ENCODE data around the gene UBE4B. TPM values are rescaled to one million over a fixed set of nuclear protein-coding genes. Genes with fewer than 3 reads are reported as not detected.
A peak's percentile ranks its signal among the peaks of the same experiment; 100 is the strongest.

Gene UBE4B
- polyA plus RNA-seq (2011; rRNA removed), result 13.5 and 19.5 TPM in 2 replicates
- polyA plus RNA-seq (2012; cell fraction: cytosol; rRNA removed), result 9.4 and 10.0 TPM in 2 replicates
- polyA plus RNA-seq (2012; cell fraction: nucleus; rRNA removed), result 18.4 and 25.8 TPM in 2 replicates
- polyA plus RNA-seq (2017; fragmentation: RNase III; extraction: RNeasy Plus Mini Kit Qiagen cat#74134 plus additional on column Dnase treatment), result 14.8 to 15.7 TPM (median 15.1 TPM) in 3 replicates
- 14.9 and 16.4 TPM in 2 replicates for polyA minus RNA-seq (2011; rRNA and poly(A)+ RNA removed)

DNA sequence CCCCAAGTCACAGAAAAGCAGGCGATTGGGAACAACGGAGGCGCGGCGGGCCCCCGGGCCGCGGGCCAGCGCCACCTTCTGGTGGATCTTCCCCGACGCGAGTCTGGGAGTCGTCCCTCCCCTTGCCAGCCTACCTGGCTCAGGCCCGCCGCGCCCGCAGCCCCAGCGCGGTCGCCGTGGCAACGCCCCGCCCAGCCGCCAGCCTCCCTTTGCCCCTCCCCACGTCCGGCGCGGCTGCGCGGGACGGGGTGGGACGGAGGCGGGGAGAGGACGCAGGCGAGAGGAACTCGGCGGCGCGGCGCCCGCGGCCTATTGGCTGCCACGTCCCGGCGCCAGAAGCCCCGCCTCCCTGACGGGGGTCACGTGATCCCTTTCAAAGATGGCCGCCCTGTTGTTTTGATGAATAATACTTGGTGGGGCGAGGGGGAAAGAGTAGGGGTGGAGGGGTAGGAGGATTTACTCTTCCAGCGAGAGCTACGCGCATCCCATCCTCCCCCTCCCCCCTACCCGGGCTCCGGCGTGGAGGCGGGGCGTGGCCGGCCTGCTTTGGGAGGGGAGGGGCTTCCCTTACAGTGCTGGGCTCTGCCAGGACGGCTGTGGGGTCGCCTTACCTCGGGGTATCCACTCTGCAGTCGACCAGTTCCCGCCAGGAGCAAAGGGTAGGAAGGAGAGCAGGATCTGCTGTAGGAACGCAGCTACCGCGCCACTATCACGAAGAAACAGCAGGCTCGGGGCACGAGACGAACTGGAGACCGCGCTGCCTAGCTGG, at the start of gene UBE4B:
TSS of gene UBE4B (plus strand) at position 369 of the 769 bp plus-strand sequence. CDS start 713 bp downstream, outside the sequence.
- FAIRE-seq (no peak), ATAC-seq (peak; percentile 89 to 94), DNase-seq (ENCODE audit: low read depth in 1 of 2, low spot score in 1 of 2) (peak; percentile 76 to 96)
- Histone ChIP-seq H3K4me2 (peak within 1 kb of the TSS; percentile 91), H3K4me3 (peak within 1 kb of the TSS; percentile 77), H3K4me1 (peaks cover 10% of the 10 kb centered on the region; the same call in 2 of the 3 replicates), H3K27ac (peak within 1 kb of the TSS; percentile 88 to 95), H3K9me3 (no peaks in the 10 kb centered on the region)
- 0% methylated on average over 12 of the region's 73 CpGs for WGBS (ENCODE audit: missing lambda C conversion rate)
- TF ChIP-seq PHF8 (IDR thresholded peaks at IDR 0.05; ENCODE audit: borderline replicate concordance, low read depth), result peak; percentile 16; the same call in 1 of the 2 replicates
- peak; percentile 22 to 23; a peak in 1 of 5 replicates for TF ChIP-seq JUN (IDR thresholded peaks at IDR 0.05)
- TF ChIP-seq, protein P1, sequence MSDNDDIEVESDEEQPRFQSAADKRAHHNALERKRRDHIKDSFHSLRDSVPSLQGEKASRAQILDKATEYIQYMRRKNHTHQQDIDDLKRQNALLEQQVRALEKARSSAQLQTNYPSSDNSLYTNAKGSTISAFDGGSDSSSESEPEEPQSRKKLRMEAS (IDR thresholded peaks at IDR 0.05), result peak; percentile 17; the same call in 1 of the 2 replicates
- TF ChIP-seq KDM5A (IDR thresholded peaks at IDR 0.05), result peak; percentile 90
- TF ChIP-seq FOSL2 (IDR thresholded peaks at IDR 0.05), result no peak
- TF ChIP-seq FOSL2 (CRISPR knock-in tag; IDR thresholded peaks at IDR 0.05), result no peak
- TF ChIP-seq FOXS1 (CRISPR knock-in tag; IDR thresholded peaks at IDR 0.05), result no peak
- TF ChIP-seq POLR2A (IDR thresholded peaks at IDR 0.05; ENCODE audit: low read length), result peak; percentile 57
- TF ChIP-seq, protein P2, sequence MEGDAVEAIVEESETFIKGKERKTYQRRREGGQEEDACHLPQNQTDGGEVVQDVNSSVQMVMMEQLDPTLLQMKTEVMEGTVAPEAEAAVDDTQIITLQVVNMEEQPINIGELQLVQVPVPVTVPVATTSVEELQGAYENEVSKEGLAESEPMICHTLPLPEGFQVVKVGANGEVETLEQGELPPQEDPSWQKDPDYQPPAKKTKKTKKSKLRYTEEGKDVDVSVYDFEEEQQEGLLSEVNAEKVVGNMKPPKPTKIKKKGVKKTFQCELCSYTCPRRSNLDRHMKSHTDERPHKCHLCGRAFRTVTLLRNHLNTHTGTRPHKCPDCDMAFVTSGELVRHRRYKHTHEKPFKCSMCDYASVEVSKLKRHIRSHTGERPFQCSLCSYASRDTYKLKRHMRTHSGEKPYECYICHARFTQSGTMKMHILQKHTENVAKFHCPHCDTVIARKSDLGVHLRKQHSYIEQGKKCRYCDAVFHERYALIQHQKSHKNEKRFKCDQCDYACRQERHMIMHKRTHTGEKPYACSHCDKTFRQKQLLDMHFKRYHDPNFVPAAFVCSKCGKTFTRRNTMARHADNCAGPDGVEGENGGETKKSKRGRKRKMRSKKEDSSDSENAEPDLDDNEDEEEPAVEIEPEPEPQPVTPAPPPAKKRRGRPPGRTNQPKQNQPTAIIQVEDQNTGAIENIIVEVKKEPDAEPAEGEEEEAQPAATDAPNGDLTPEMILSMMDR (IDR thresholded peaks at IDR 0.05), result peak; percentile 84
- peak; percentile 62; the same call in 1 of the 2 replicates for TF ChIP-seq HDAC2 (IDR thresholded peaks at IDR 0.05)
- TF ChIP-seq ZC3H11A (IDR thresholded peaks at IDR 0.05), result no peak
- TF ChIP-seq, protein P3, sequence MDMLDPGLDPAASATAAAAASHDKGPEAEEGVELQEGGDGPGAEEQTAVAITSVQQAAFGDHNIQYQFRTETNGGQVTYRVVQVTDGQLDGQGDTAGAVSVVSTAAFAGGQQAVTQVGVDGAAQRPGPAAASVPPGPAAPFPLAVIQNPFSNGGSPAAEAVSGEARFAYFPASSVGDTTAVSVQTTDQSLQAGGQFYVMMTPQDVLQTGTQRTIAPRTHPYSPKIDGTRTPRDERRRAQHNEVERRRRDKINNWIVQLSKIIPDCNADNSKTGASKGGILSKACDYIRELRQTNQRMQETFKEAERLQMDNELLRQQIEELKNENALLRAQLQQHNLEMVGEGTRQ (IDR thresholded peaks at IDR 0.05), result peak; percentile 93
- peak; percentile 76 for TF ChIP-seq SMC3 (IDR thresholded peaks at IDR 0.05)
- peak; percentile 47 to 70; a peak in 4 of 5 replicates for TF ChIP-seq RAD21 (conservative IDR thresholded peaks at IDR 0.05 in 1 of 2, IDR thresholded peaks at IDR 0.05 in 1 of 2)
- 0 out of 2 replicates have a peak, but pooled peaks have one; percentile 30 for TF ChIP-seq RFX5 (IDR thresholded peaks at IDR 0.05)
- ChIA-PET POLR2A (interaction anchor here (0.6 to 1.0 kb wide), 2 partner anchors 77 to 90 kb away, joined by 5 to 8 read pairs; partner anchors contain the start of genes LZIC and NMNAT1), CTCF (interaction anchor here (1.4 to 2.5 kb wide), 2 partner anchors 83 to 123 kb away, joined by 3 to 6 read pairs; no protein-coding TSS in a partner anchor)

DNA sequence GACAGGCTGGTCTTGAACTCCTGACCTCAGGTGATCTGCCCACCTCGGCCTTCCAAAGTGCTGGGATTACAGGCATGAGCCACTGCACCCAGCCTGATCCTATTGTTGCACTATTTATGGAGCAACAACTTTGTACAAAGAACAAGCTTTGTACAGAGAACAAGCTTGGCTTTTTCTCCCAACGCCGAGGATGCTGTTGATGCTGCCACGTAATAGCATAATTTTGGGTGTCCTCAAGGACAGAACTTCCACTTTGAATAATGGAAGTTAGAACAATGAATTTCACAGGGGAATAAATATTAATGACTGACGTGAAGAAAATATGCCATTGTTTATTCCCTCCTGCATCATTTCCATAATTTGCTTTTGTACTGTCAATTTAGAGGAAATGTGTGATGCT, 48.5 kb upstream of the UBE4B start:
- no peak for ATAC-seq
- FAIRE-seq, result no peak
- no peak overlapping the region for H3K4me3 ChIP-seq
- ChIA-PET POLR2A (no interaction called here), CTCF (no interaction called here)
- H3K9me3 ChIP-seq, result no peaks in the 10 kb centered on the region
- TF ChIP-seq KDM5A (IDR thresholded peaks at IDR 0.05), result no peak
- no peak for TF ChIP-seq HOXA7 (CRISPR knock-in tag; IDR thresholded peaks at IDR 0.05)
- TF ChIP-seq MAZ (IDR thresholded peaks at IDR 0.05; ENCODE audit: borderline replicate concordance, low read depth, low read length), result no peak
- TF ChIP-seq SMC3 (IDR thresholded peaks at IDR 0.05), result no peak
- TF ChIP-seq, protein P4, sequence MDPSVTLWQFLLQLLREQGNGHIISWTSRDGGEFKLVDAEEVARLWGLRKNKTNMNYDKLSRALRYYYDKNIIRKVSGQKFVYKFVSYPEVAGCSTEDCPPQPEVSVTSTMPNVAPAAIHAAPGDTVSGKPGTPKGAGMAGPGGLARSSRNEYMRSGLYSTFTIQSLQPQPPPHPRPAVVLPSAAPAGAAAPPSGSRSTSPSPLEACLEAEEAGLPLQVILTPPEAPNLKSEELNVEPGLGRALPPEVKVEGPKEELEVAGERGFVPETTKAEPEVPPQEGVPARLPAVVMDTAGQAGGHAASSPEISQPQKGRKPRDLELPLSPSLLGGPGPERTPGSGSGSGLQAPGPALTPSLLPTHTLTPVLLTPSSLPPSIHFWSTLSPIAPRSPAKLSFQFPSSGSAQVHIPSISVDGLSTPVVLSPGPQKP (IDR thresholded peaks at IDR 0.05; ENCODE audit: low read depth, low read length), result no peak
- no peak for TF ChIP-seq ZNF302 (CRISPR knock-in tag; IDR thresholded peaks at IDR 0.05)
- no peak for TF ChIP-seq NR3C1 (IDR thresholded peaks at IDR 0.05)
- no peaks in the 10 kb centered on the region for H3K4me1 ChIP-seq
- H3K27ac ChIP-seq, result no peak overlapping the region
- H3K4me2 ChIP-seq, result no peak overlapping the region
- 88% methylated on average over 5 of the region's 5 CpGs for WGBS (ENCODE audit: missing lambda C conversion rate)
- DNase-seq (ENCODE audit: low read depth in 1 of 2, low spot score in 1 of 2), result no peak
